SK-N-MC (cell line): ENCODE measurements around the gene AFF3.

Source experiments
- EZH2 ChIP-seq: fragments of 200-600 bp; sonication (generic); IDR thresholded peaks from one replicate; pipeline ENCODE4 v1.6.1; 2017; ENCODE audit warnings: antibody characterized with exemption
- FOXP2 ChIP-seq: optimal IDR thresholded peaks from 2 replicates; pipeline ENCODE3; 2011; ENCODE audit warnings: mild to moderate bottlenecking, moderate library complexity; ENCODE audit not compliant: insufficient read depth; ENCODE audit errors: extremely low read length, control extremely low read depth
- POLR2AphosphoS5 ChIP-seq: IDR thresholded peaks from 2 replicates; pipeline ENCODE4 v1.6.1; 2012; ENCODE audit warnings: mild to moderate bottlenecking, low read depth, low read length, borderline replicate concordance

- TF ChIP-seq EZH2 (no peak), POLR2AphosphoS5 (no peak), FOXP2 (no peak)
Observed at GRCh38 chr2:100185105-100185504, 42.7 kb upstream of the AFF3 start.
